Measurements from ENCODE around the gene PMPCA. TPM values are rescaled to one million over a fixed set of nuclear protein-coding genes. Genes with fewer than 3 reads are reported as not detected.

The PMPCA gene
- total and polyA plus RNA-seq, 2 of the 8 experiments (the other 6 are each of a cell fraction or from before 2014, with no cell fraction given), result 60.0 to 88.2 TPM

- H2BK20ac ChIP-seq (ENCODE audit: low read length), result no peak overlapping the region
- ChIA-PET POLR2A (ENCODE audit: partially characterized antibody) (interaction anchor here (0.6 to 14.6 kb wide), 10 partner anchors 12 to 257 kb away, joined by 3 to 139 read pairs (median 16); partner anchors contain the start of genes DNLZ, ENTR1 and PMPCA), CTCF (ENCODE audit: partially characterized antibody) (interaction anchor here (0.6 to 3.4 kb wide), 5 partner anchors 9 to 272 kb away, joined by 3 to 26 read pairs (median 3); no protein-coding TSS in a partner anchor)
- H2BK15ac ChIP-seq (ENCODE audit: low read length), result no peak overlapping the region
- H3K27ac ChIP-seq (ENCODE audit: low read depth, low read length), result peak overlapping the region; percentile 29; the same call in 1 of the 2 replicates
- peak overlapping the region; percentile 73 to 84 (median 79) for H3K4me3 ChIP-seq (ENCODE audit: extremely low read depth in 1 of 4, insufficient read depth in 2 of 4, low read depth in 3 of 4, low read length in 4 of 4)
- peaks cover 0 to 10% (median 7%) of the 10 kb centered on the region in 4 experiments; a peak in 5 of 7 replicates for H3K4me1 ChIP-seq (replicated peaks in 1 of 4; ENCODE audit: control insufficient read depth in 3 of 4, insufficient read depth in 4 of 4, low read length in 3 of 4)
- peaks cover 31 to 51% (median 44%) of the 10 kb centered on the region in 4 experiments for H3K36me3 ChIP-seq (ENCODE audit: control insufficient read depth in 2 of 4, insufficient read depth in 4 of 4, low read length in 3 of 4)
- no peak overlapping the region for H4K91ac ChIP-seq (replicated peaks; ENCODE audit: insufficient read length, low read length)
- peak; percentile 47 for TF ChIP-seq KDM4A (IDR thresholded peaks at IDR 0.05; ENCODE audit: low read depth, low read length, severe bottlenecking)
- TF ChIP-seq ZNF274 (IDR thresholded peaks at IDR 0.05; ENCODE audit: borderline replicate concordance, extremely low read depth, low read length), result no peak
- TF ChIP-seq MAX (IDR thresholded peaks at IDR 0.05), result peak; percentile 52; the same call in 1 of the 2 replicates
- TF ChIP-seq POLR2A (IDR thresholded peaks at IDR 0.05; ENCODE audit: control extremely low read depth in 1 of 2, low read depth in 2 of 2, low read length in 2 of 2), result 0 out of 3 replicates have a peak, but pooled peaks of 1 of the 2 experiments have one; percentile 24
- peak overlapping the region; percentile 67; the same call in 1 of the 2 replicates for H2BK5ac ChIP-seq (ENCODE audit: low read depth, low read length)
- no peaks in the 10 kb centered on the region for H3K9me3 ChIP-seq (ENCODE audit: insufficient read depth in 2 of 2, low read depth in 1 of 2, low read length in 1 of 2)
- peak overlapping the region; percentile 81 to 95 for H3K4me2 ChIP-seq (ENCODE audit: insufficient read depth in 1 of 2, low read depth in 2 of 2, low read length in 2 of 2)
- H3K56ac ChIP-seq (replicated peaks; ENCODE audit: insufficient read length, low read depth, low read length), result no peak overlapping the region
- H2AFZ ChIP-seq (ENCODE audit: low read length), result no peak overlapping the region
- no peak overlapping the region for H2AK5ac ChIP-seq (ENCODE audit: low read depth, low read length)
- no peaks in the 10 kb centered on the region for H3K27me3 ChIP-seq (replicated peaks in 1 of 4; ENCODE audit: control insufficient read depth in 3 of 4, extremely low read depth in 1 of 4, insufficient read depth in 3 of 4, low read length in 3 of 4)
- WGBS, 2 experiments (ENCODE audit: extremely low coverage in 1 of 2, insufficient coverage in 1 of 2, insufficient read length in 1 of 2, insufficient replicate concordance in 2 of 2, low coverage in 1 of 2, low lambda C conversion rate in 2 of 2, missing lambda C conversion rate in 1 of 2), result 15% methylated on average over 48 of the region's 67 CpGs; no CpG with 5 or more reads in 1 of the 2 experiments
- no peak overlapping the region for H4K5ac ChIP-seq (ENCODE audit: insufficient read length, low read depth, low read length)
- DNase-seq (ENCODE audit: low read depth in 1 of 2, low spot score in 2 of 2), result no peak
- H3K79me2 ChIP-seq (ENCODE audit: control insufficient read depth in 1 of 2, insufficient read depth in 2 of 2, low read length in 2 of 2), result peaks cover 0 to 26% of the 10 kb centered on the region in 2 experiments; a peak in 2 of 4 replicates
- H3K9ac ChIP-seq (replicated peaks in 1 of 4; ENCODE audit: extremely low read depth in 1 of 4, low read depth in 3 of 4, low read length in 3 of 4), result peak overlapping the region; percentile 46 to 76 (median 74); a peak in 6 of 7 replicates
- H4K8ac ChIP-seq (ENCODE audit: extremely low read depth, insufficient read depth, low read length), result peak overlapping the region; percentile 81
- H2BK120ac ChIP-seq (replicated peaks; ENCODE audit: low read depth, low read length), result no peak overlapping the region
- H4K20me1 ChIP-seq (replicated peaks in 1 of 2; ENCODE audit: control insufficient read depth in 1 of 2, insufficient read depth in 2 of 2, low read length in 2 of 2), result peaks cover 4 to 14% of the 10 kb centered on the region in 2 experiments
- H3K4ac ChIP-seq (replicated peaks; ENCODE audit: insufficient read length, low read depth, low read length), result peak overlapping the region; percentile 57
- peaks cover 10% of the 10 kb centered on the region; the same call in 1 of the 2 replicates for H3K79me1 ChIP-seq (ENCODE audit: low read depth, low read length)
- FAIRE-seq, result no peak
- H3K14ac ChIP-seq (ENCODE audit: insufficient read length), result no peak overlapping the region
- H2BK12ac ChIP-seq (ENCODE audit: low read depth, low read length), result no peak overlapping the region
- no peak overlapping the region; the same call in 1 of the 2 replicates for H3K18ac ChIP-seq (ENCODE audit: extremely low read depth, low read length)
- peaks cover 6% of the 10 kb centered on the region; the same call in 1 of the 2 replicates for H3K23me2 ChIP-seq (ENCODE audit: low read depth, low read length)
- H3K23ac ChIP-seq (ENCODE audit: insufficient read length), result no peak overlapping the region
Measured at GRCh38 chr9:136399176-136400037, 11.1 kb upstream of the PMPCA start.

Measured in H1 (cell line).